DMS79 (cell line): Measurements from ENCODE around the gene MCRS1.
"Not testable (repeated sequence)": the region's sequence is repeated elsewhere in the genome, so short reads cannot be mapped to it uniquely, and the experiment has no call there.

ENCODE experiments used
- DNase-seq: peaks from one replicate; lab custom pipeline; 2025; lab: John Stamatoyannopoulos, UW

The MCRS1 gene

DNA sequence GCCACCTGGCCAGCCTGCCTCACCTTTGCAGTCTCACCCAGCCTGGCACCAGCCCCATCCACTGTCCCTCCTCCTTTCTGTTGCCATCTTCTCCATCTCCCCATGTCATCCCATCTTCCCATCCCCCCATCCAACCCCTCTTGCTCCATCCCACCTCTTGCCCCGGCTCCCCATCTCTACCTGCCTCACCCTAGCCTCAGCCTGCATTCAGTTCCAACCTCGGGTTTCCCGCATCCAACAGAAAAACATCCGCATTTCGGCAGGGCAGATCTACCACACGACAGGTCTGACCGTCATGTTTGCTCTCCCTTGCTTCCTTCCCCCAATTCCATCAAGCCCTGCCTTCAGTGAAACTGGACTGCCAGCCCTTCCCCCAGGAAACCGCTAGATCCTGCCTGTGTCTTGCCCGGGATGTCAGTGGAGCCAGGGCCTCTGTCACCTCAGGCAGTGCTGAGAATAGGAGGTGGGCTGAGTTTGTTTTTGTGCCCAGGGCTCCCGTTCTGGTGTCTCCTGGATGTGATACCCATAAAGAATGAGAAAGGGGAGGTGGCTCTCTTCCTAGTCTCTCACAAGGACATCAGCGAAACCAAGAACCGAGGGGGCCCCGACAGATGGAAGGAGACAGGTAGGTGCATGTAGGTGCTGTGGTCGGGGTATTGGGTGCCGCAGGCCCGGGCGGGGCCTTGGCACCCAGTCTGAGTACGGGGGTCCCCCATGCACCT lies 26.6 kb downstream of the MCRS1 start:
- DNase-seq, result no peak

DNA sequence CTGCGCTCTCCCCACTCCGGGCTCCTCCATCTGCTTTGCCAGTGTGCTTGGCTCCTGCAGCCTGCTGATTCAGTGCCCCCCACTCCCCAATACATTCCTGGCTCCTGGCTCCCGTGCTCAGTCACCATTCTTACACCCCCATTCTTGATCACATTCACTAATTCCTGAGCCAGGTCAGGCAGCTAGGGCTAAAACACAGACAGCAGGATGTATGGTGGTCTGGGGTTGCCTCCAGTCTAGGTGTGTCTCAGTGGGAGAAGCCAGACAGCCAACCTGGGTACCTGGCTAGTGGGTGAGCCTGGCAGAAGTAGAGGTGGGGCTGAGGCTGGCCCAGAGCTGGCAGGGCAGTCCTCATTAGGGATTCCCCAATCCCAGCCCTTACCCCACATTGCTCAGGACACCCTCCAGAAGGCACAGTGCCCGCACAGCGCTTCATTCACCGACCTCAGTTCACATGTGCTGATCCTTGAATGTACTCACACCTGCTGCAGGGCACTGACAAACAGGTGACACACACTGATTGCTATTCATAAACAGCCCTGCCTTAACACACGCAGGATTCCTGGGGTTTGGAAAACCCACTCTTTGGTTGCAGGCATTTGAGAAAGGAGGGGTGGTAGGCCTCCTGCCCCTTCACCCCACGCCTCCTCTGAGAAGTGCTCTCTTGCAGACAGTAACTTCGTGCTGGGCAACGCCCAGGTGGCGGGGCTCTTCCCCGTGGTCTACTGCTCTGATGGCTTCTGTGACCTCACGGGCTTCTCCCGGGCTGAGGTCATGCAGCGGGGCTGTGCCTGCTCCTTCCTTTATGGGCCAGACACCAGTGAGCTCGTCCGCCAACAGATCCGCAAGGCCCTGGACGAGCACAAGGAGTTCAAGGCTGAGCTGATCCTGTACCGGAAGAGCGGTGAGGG lies 27.5 kb downstream of the MCRS1 start:
- DNase-seq, result no peak

- DNase-seq, result no peak
These were observed 28.3 kb downstream of the MCRS1 start for GRCh38 chr12:49539406-49540228.

GRCh38 chr12:49538510-49539403 lies 29.2 kb downstream of the MCRS1 start, which contains the start of gene KCNH3:
Gene KCNH3 (plus strand): TSS chr12:49539030. CDS start chr12:49539417, 387 bp downstream.
- DNase-seq, result peak; percentile 63

DNA sequence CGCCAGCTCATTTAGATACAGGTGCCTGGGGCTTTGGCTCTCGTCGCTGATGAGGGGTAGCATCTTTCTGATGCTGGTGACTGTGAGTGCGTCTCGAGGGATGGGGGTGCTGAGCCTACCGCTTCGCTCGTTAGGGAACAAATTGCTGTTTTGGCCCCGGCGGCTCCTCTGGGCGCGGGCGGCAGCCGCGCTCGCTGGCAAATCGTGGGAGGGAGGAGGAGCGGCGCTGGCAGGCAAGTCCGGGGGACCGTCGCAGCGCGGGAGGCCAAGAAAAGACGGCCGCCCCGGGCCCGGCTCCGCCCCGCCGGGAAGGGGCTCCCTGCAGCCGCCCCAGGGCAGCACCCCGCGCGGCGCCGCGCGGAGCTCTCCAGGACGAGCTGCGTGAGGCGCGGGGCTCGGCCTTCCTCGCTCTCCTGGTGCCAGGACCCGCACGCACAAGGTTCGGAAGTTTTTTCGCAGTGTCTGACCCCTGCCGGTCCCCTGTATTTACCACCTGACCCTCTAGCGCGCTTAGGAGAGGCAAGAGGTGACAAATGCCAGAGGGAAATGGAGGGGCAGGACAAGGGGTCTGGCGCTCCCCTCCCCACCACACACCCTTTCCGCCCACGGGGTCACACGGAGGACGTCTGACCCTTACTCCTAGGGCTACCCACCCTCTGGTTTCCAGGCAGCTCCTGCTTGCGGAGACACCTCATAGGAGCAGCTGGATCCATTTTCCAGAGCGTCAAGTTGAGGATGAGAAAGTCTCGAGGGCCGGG lies 30.0 kb downstream of the MCRS1 start:
- DNase-seq, result no peak

DNA sequence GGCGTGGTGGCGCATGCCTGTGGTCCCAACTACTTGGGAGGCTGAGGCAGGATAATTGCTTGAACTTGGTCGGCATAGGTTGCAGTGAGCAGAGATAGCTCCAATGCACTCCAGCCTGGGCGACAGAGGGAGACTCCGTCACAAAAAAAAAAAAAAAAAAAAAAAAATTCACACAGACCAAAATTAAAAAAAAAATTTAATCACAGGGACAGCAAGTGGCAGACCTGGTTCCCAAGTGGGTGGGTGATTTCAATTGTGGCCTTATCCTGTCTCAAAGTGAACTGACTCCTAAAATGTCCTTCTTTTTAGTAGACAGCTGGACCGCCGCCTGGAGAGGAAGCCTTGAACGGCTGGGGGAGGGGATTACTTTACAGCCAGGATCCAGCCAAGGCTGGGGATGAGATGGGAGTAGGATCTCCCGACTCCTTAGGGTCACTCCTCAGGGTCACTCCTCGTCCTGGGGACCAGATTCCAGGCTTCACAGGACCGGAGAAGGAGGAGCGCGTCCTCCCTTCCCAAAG lies 30.7 kb downstream of the MCRS1 start:
- no peak for DNase-seq

- no peak for DNase-seq
These were observed 31.3 kb downstream of the MCRS1 start for GRCh38 chr12:49536526-49537071.

DNA sequence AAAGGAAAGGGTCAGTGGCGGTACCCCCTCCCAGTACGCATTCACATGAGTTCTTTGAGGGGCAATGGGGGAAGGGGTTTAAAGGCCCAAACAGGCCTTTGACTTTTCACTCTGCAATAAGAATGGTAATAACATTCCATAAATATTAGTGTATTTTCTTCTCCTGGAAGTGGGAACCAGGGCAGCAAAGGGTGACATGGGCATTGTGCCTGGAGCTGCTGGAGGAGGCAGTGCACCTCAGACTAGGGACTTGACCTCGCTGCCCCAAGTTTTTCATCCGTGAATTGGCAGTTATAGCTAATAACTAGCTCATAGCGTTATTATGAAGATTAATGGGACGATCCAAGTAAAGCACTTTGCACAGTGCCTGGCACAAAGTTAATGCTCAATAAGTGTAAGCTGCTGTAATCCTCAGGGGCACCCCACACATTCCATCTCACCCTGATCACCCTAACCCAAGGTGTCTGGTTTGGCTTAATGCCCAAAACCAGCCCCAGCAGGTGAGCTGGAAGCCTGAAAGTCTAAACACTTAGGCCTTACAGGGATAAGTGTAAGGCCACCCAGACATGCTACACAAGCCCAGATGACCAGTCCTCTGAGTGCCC lies 31.9 kb downstream of the MCRS1 start:
- DNase-seq, result no peak

GRCh38 chr12:49534731-49535278 lies 33.1 kb downstream of the MCRS1 start:
- DNase-seq, result no peak

DNA sequence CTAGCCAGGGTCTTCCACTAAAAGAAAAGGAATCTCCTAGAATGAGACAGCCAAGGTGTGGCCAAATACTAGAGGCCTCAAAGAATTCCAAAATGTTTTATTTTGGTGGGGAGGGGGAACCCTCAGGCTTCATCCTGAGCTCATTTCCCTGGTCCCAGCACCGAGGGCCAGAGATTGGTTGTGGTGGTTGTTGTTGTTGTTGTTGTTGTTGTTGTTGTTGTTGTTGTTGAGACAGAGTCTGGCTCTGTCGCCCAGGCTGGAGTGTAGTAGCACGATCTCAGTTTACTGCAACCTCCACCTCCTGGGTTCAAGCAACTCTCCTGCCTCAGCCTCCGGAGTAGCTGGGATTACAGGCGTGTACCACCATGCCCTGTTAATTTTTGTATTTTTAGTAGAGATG lies 33.8 kb downstream of the MCRS1 start:
- not testable (repeated sequence) for DNase-seq

- no peak for DNase-seq
These were observed 34.6 kb downstream of the MCRS1 start for GRCh38 chr12:49533331-49533730.

DNA sequence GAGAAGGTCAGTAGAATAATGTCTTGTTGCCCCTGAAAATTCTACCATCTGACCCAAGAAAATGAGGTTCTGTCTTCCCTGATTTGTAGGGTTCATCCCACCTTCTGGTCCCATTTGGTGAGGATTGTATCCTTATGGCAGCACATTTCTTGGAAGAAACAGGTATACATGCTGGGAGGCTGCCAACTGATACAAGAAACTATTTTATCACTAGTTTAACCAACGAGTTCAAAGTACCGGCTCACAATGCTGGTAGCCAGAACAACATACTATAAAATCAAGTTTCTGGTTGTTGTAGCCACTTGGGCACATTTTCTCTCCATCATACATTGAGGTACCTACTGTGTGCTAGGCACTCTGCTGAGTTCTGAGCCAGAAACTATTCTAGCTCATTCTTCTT lies 36.2 kb downstream of the MCRS1 start:
- no peak for DNase-seq

DNA sequence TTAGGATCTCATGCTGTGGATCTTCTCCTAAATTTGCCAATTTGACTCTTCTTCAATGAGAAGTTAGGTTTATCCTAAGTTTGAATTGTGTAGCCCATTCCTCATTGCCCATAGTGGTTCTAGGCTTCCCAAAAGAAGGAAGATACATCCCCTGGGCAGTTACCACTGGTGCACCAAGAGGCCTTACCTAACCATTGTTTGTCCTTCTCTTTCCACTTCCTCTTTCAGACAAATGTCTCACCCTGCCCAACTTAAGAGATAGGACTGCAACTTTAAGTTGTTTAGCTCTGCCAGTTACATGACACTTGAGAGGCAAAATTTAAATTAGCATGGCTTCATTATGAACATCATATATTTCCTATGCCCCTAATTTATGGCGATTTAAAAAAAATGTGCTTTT lies 38.5 kb downstream of the MCRS1 start:
- DNase-seq, result no peak

GRCh38 chr12:49527361-49528130 lies 40.4 kb downstream of the MCRS1 start:
- DNase-seq, result peak; percentile 88

GRCh38 chr12:49525942-49526341 lies 42.0 kb downstream of the MCRS1 start:
- DNase-seq, result no peak

- DNase-seq, result no peak
These were observed 43.1 kb downstream of the MCRS1 start for GRCh38 chr12:49524660-49525324.

DNA sequence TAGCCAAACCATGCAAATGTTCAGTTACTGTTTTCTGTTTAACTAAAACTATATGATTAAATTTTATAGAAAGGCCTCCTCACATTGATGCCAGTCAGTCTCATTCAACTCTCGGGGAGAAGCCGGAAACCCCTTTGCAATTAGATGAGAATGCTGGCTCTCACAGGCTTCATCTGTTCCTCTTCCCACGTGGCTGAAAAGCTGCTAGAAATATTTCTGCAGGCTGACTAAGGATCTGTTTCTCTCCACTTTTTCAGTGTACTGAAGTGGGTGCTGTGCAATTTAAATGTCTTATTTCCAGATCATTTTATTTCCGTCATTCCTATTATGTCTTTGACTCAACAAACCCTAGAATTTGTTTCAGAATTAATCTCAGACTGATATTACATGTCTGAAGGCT lies 46.6 kb downstream of the MCRS1 start:
- DNase-seq, result no peak

GRCh38 chr12:49519574-49519936 lies 48.4 kb downstream of the MCRS1 start:
- DNase-seq, result no peak
